ENCODE results near the gene TRAPPC12.

DNA sequence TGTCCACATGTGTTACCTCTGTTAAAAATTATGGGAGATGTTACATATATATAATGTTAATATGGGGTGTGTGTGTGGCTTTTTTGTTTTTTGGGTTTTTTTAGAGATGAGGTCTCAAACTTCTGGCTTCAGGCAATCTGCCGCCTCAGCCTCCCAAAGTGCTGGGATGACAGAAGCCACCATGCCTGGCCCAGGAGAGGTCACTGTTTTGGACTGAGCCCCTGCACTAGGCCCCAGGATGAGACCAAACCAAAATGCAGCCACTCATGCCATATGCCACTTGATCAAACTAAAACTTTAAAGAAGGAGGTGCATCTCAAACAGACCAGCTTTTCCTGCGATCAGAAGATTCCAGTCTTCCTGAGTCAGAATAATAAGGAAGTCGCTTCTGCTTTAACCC, 137.3 kb downstream of the TRAPPC12 start:
- TF ChIP-seq, protein P1, sequence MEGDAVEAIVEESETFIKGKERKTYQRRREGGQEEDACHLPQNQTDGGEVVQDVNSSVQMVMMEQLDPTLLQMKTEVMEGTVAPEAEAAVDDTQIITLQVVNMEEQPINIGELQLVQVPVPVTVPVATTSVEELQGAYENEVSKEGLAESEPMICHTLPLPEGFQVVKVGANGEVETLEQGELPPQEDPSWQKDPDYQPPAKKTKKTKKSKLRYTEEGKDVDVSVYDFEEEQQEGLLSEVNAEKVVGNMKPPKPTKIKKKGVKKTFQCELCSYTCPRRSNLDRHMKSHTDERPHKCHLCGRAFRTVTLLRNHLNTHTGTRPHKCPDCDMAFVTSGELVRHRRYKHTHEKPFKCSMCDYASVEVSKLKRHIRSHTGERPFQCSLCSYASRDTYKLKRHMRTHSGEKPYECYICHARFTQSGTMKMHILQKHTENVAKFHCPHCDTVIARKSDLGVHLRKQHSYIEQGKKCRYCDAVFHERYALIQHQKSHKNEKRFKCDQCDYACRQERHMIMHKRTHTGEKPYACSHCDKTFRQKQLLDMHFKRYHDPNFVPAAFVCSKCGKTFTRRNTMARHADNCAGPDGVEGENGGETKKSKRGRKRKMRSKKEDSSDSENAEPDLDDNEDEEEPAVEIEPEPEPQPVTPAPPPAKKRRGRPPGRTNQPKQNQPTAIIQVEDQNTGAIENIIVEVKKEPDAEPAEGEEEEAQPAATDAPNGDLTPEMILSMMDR (IDR thresholded peaks at IDR 0.05; ENCODE audit: low read depth, low read length, poor library complexity, severe bottlenecking) = no peak
- no peak for TF ChIP-seq EZH2phosphoT487 (IDR thresholded peaks at IDR 0.05; ENCODE audit: borderline replicate concordance, low read length)
